B cell (primary cell): ENCODE measurements around the gene CD109. TPM values are rescaled to one million over a fixed set of nuclear protein-coding genes. Genes with fewer than 3 reads are reported as not detected.
"Not testable (repeated sequence)": the region's sequence is repeated elsewhere in the genome, so short reads cannot be mapped to it uniquely, and the experiment has no call there.

Experiments used
- ATAC-seq: fragments of 200-7000 bp; cut with Tn5 transposase; one replicate; pipeline ENCODE4 v1.10.0; 2021; ENCODE audit warnings: low read depth, mild to moderate bottlenecking, moderate number of reproducible peaks, moderate library complexity
- CTCF ChIA-PET: fragments of 350-600 bp; sonication (Branson Sonifier 250); formaldehyde crosslinking; loops from one replicate; lab custom pipeline; 2021; ENCODE audit warnings: antibody characterized with exemption, inconsistent platforms; lab: Charles Lee
- POLR2A ChIA-PET: fragments of 350-600 bp; sonication (Branson Sonifier 250); formaldehyde crosslinking; loops from one replicate; lab custom pipeline; 2021; ENCODE audit warnings: antibody characterized with exemption; lab: Charles Lee
- DNase-seq: peaks from one replicate; pipeline ENCODE4 v3.0.0; 2013
- H2AFZ ChIP-seq: 2 replicates; pipeline ENCODE4 v1.6.1; 2012; ENCODE audit warnings: mild to moderate bottlenecking, low read depth, low read length; ENCODE audit not compliant: insufficient read depth, poor library complexity, severe bottlenecking
- H3K27ac ChIP-seq, 2 donors: 1 replicate in 1 of 2; 2 replicates in 1 of 2; pipeline ENCODE4 v1.5.1; 2012 to 2013; ENCODE audit warnings: low read length in 2 of 2, mild to moderate bottlenecking in 2 of 2, moderate library complexity in 1 of 2
- H3K27me3 ChIP-seq, 4 experiments: fragments of 200-600 bp in 1 of 4; sonication (generic) in 1 of 4; replicated peaks in 1 of 4; 1 replicate in 2 of 4; 2 replicates in 2 of 4; pipeline versions ENCODE4 v1.6.1 to v1.7.0; 2013 to 2016; ENCODE audit warnings: low read length in 3 of 4, mild to moderate bottlenecking in 2 of 4, mixed read lengths in 1 of 4, moderate library complexity in 1 of 4; ENCODE audit not compliant: insufficient read depth in 4 of 4, control insufficient read depth in 3 of 4; ENCODE audit errors: control extremely low read depth in 1 of 4
- H3K36me3 ChIP-seq, 2 experiments: replicated peaks in 1 of 2; 1 replicate in 1 of 2; 2 replicates in 1 of 2; pipeline versions ENCODE4 v1.6.1 to v1.7.1; 2013; ENCODE audit warnings: low read length in 1 of 2; ENCODE audit not compliant: insufficient read depth in 2 of 2, control insufficient read depth in 1 of 2; ENCODE audit errors: control extremely low read depth in 1 of 2, extremely low read depth in 1 of 2
- H3K4me1 ChIP-seq, 2 donors: fragments of 200-600 bp in 1 of 2; sonication (generic) in 1 of 2; 1 replicate in 1 of 2; 2 replicates in 1 of 2; pipeline versions ENCODE4 v1.5.1 to v1.6.1; 2013 to 2017; ENCODE audit warnings: low read length in 2 of 2; ENCODE audit not compliant: control insufficient read depth in 2 of 2, insufficient read depth in 2 of 2
- H3K4me2 ChIP-seq: replicated peaks from 2 replicates; pipeline ENCODE3; 2012; ENCODE audit warnings: mild to moderate bottlenecking, low read depth, low read length; ENCODE audit not compliant: poor library complexity, severe bottlenecking
- H3K4me3 ChIP-seq, 5 experiments: fragments of 200-600 bp in 1 of 5; sonication (generic) in 1 of 5; 1 replicate in 3 of 5; 2 replicates in 2 of 5; pipeline versions ENCODE4 v1.5.1 to v1.7.0; 2011 to 2016; ENCODE audit warnings: low read length in 4 of 5, mild to moderate bottlenecking in 4 of 5, low read depth in 2 of 5, control low read depth in 1 of 5, moderate library complexity in 1 of 5; ENCODE audit not compliant: insufficient read depth in 1 of 5; ENCODE audit errors: control extremely low read depth in 1 of 5, extremely low read depth in 1 of 5
- H3K79me2 ChIP-seq: fragments of 200-600 bp; sonication (generic); one replicate; pipeline ENCODE4 v1.6.0; 2016; ENCODE audit warnings: low read length; ENCODE audit not compliant: control insufficient read depth, insufficient read depth
- H3K9ac ChIP-seq: fragments of 200-600 bp; sonication (generic); 2 replicates; pipeline ENCODE4 v1.6.1; 2017; ENCODE audit warnings: mild to moderate bottlenecking, low read length, moderate library complexity
- H3K9me3 ChIP-seq, 3 donors: one replicate each; pipeline versions ENCODE4 v1.6.1 to v1.7.1; 2013; ENCODE audit warnings: low read length in 2 of 3; ENCODE audit not compliant: control insufficient read depth in 2 of 3, insufficient read depth in 1 of 3; ENCODE audit errors: control extremely low read depth in 1 of 3
- H4K20me1 ChIP-seq: 2 replicates; pipeline ENCODE4 v1.6.0; 2012; ENCODE audit warnings: mild to moderate bottlenecking, low read length; ENCODE audit not compliant: insufficient read depth, control insufficient read depth, poor library complexity, severe bottlenecking
- H3K27ac Mint-ChIP-seq: one replicate; pipeline ENCODE4 v1.8.0; 2021; ENCODE audit warnings: mixed read lengths
- H3K27me3 Mint-ChIP-seq: one replicate; pipeline ENCODE4 v1.8.0; 2021; ENCODE audit warnings: mixed read lengths
- H3K4me1 Mint-ChIP-seq: one replicate; pipeline ENCODE4 v1.8.0; 2021; ENCODE audit warnings: mixed read lengths
- H3K4me3 Mint-ChIP-seq: one replicate; pipeline ENCODE4 v1.8.0; 2021; ENCODE audit warnings: mixed read lengths
- H3K9me3 Mint-ChIP-seq: one replicate; pipeline ENCODE4 v1.8.0; 2022; ENCODE audit warnings: mixed read lengths; ENCODE audit not compliant: insufficient read depth
- CTCF ChIP-seq: fragments of 200-600 bp; IDR thresholded peaks from one replicate; pipeline ENCODE4 v1.8.0; 2022; ENCODE audit warnings: antibody characterized with exemption, mild to moderate bottlenecking
- EZH2 ChIP-seq: IDR thresholded peaks from 2 replicates; pipeline ENCODE4 v1.6.1; 2012; ENCODE audit warnings: borderline replicate concordance, low read depth, mild to moderate bottlenecking, moderate library complexity, low read length; ENCODE audit not compliant: insufficient read depth, poor library complexity, severe bottlenecking
- WGBS: methylation state at CpG from one replicate; pipeline ENCODE4 v1.1.5; 2013; ENCODE audit warnings: missing lambda C conversion rate; ENCODE audit not compliant: insufficient coverage; 5-methylcytosine and 5-hydroxymethylcytosine counted together
- intact Hi-C: fragments of 100-400 bp; cut with micrococcal nuclease; formaldehyde crosslinking; loops from one replicate; pipeline ENCODE4 v1.10.0; 2022
- polyA plus RNA-seq: library from polyadenylated mRNA; depleted of rRNA; stranded (reverse); fragments of >200 nt; gene quantifications from 2 replicates; pipeline ENCODE4 v1.2.3, GENCODE V29; 2012
- total RNA-seq, 2 donors: library from RNA; stranded (reverse); fragments of 120-200 nt in 1 of 2; gene quantifications; 1 replicate in 1 of 2; 2 replicates in 1 of 2; pipeline versions ENCODE4 v1.2.3 to v1.2.4, GENCODE V29; 2013 to 2022

Gene CD109
- total and polyA plus RNA-seq, 2 donors (not counting 1 experiment from before 2014, with no cell fraction given) = 0.15 TPM; not detected in 1

DNA sequence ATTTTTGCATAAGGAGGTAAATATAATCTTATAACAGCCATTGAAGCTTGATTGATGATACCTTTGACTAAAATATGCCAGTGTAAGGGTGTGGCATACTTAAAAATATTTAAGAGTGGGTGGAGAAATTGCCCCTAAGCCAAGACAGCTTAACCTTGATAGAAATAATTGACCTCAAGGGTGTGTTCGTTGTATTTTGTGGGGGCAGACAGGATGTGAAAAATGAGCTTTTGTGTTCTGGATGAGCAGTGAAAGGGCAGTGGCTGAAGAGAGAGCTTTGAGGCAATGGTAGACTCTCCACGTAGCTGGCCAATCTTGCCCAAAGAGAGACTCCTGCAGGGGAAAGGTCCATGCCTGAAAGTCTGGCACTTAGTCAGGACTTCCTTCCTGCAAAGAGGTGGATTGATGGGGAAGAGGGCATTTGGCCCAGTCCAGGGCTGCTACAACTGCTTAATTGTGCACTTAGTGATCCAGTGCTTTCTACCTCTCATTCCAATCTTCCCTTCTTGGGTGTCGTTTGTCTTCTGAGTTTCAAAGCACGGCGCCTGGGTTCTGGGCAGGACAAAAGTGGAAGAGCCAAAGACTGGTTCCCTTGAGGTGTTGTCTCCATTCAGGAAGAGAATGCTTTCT lies 15.6 kb upstream of the CD109 start:
- H3K4me1 ChIP-seq = no peaks in the 10 kb centered on the region
- peaks cover 3% of the 10 kb centered on the region for H3K9me3 Mint-ChIP-seq
- WGBS = 44% methylated on average over 5 of the region's 5 CpGs

GRCh38 chr6:73683574-73683973 lies 12.4 kb upstream of the CD109 start:
- no CpG with 5 or more reads among the region's 2 CpGs for whole genome bisulfite sequencing
- not testable (repeated sequence) for H3K27ac Mint-ChIP-seq

More for the DNA sequence above, 15.6 kb upstream of the CD109 start:
- ChIA-PET CTCF (interaction anchor here (1.3 kb wide), 1 partner anchor 1529 kb away, joined by 3 read pairs; no protein-coding TSS in a partner anchor), POLR2A (interaction anchor here (0.5 kb wide), 1 partner anchor 69 kb away, joined by 3 read pairs; no protein-coding TSS in a partner anchor)
- no peak overlapping the region for H3K4me3 Mint-ChIP-seq
- Histone ChIP-seq H3K9me3 (peaks cover 0 to 12% (median 2%) of the 10 kb centered on the region in 3 donors), H3K27ac (no peak overlapping the region), H3K4me3 (no peak overlapping the region), H3K27me3 (no peaks in the 10 kb centered on the region), H3K79me2 (no peaks in the 10 kb centered on the region), H3K9ac (no peak overlapping the region), H2AFZ (no peak overlapping the region), H3K4me2 (no peak overlapping the region), H4K20me1 (no peaks in the 10 kb centered on the region), H3K36me3 (no peaks in the 10 kb centered on the region)
- ATAC-seq (no peak), DNase-seq (no peak)
- H3K27me3 Mint-ChIP-seq = peaks cover 11% of the 10 kb centered on the region
- TF ChIP-seq CTCF (no peak), EZH2 (no peak)
- intact Hi-C loops = no loop called here
- no peaks in the 10 kb centered on the region for H3K4me1 Mint-ChIP-seq
- no peak overlapping the region for H3K27ac Mint-ChIP-seq

More at GRCh38 chr6:73683574-73683973, 12.4 kb upstream of the CD109 start:
- H3K27ac ChIP-seq, POLR2A ChIA-PET, H3K4me2 ChIP-seq, DNase-seq, H2AFZ ChIP-seq, H3K4me1 ChIP-seq, intact Hi-C loops, CTCF ChIA-PET, H3K79me2 ChIP-seq, H3K4me3 Mint-ChIP-seq, H3K4me3 ChIP-seq, H3K27me3 ChIP-seq, H3K9ac ChIP-seq, H3K36me3 ChIP-seq, H4K20me1 ChIP-seq, ATAC-seq, H3K9me3 Mint-ChIP-seq, H3K4me1 Mint-ChIP-seq: not testable (repeated sequence)
- peaks cover 11% of the 10 kb centered on the region for H3K27me3 Mint-ChIP-seq
- peaks cover 0 to 12% (median 2%) of the 10 kb centered on the region in 3 donors for H3K9me3 ChIP-seq
